HepG2 (cell line): Measurements from ENCODE around the gene MEAF6. TPM values are rescaled to one million over a fixed set of nuclear protein-coding genes. Genes with fewer than 3 reads are reported as not detected.

Experiments
- CBX1 ChIP-seq: IDR thresholded peaks from one replicate; pipeline ENCODE4 v1.6.1; 2016; ENCODE audit warnings: antibody characterized with exemption, low read depth
- HNF1A ChIP-seq, 2 experiments: sonication (generic) in 1 of 2; formaldehyde crosslinking in 1 of 2; IDR thresholded peaks; 2 replicates each; pipeline versions ENCODE4 v1.4.0 to v1.6.1; 2016 to 2020; ENCODE audit warnings: borderline replicate concordance in 1 of 2, low read depth in 1 of 2, mild to moderate bottlenecking in 1 of 2, missing genetic modification reagents in 1 of 2
- KLF16 ChIP-seq, 2 experiments: sonication (generic) in 1 of 2; formaldehyde crosslinking in 1 of 2; IDR thresholded peaks; 2 replicates each; pipeline versions ENCODE4 v1.6.1 to v1.8.0; 2016 to 2023; ENCODE audit warnings: missing genetic modification reagents in 2 of 2, missing compliant biosample characterization in 1 of 2
- NR2F6 ChIP-seq, 2 experiments: IDR thresholded peaks; 2 replicates each; pipeline ENCODE4 v1.6.1; 2016; ENCODE audit warnings: antibody characterized with exemption in 1 of 2, mild to moderate bottlenecking in 1 of 2
- PRDM10 ChIP-seq: sonication (generic); formaldehyde crosslinking; IDR thresholded peaks from 2 replicates; pipeline ENCODE4 v1.4.0; 2020; ENCODE audit warnings: low read depth, missing genetic modification reagents
- RXRB ChIP-seq: IDR thresholded peaks from 2 replicates; pipeline ENCODE4 v1.6.1; 2016; ENCODE audit warnings: borderline replicate concordance, missing genetic modification reagents, missing compliant biosample characterization
- ZNF350 ChIP-seq: sonication (generic); formaldehyde crosslinking; IDR thresholded peaks from 2 replicates; pipeline ENCODE4 v1.4.0; 2020; ENCODE audit warnings: mild to moderate bottlenecking, low read depth, missing genetic modification reagents, borderline replicate concordance
- polyA plus RNA-seq, 8 experiments: library from polyadenylated mRNA; depleted of rRNA in 3 of 8; stranded (reverse) in 7 of 8; unstranded in 1 of 8; fragments of >200 nt; fragmentation: Illumina TruSeq in 4 of 8; extraction: Trizol in 4 of 8; gene quantifications; 2 replicates each; pipeline versions ENCODE4 v1.2.1 to v1.2.3, GENCODE V29; 2011 to 2016; ENCODE audit warnings: low read depth in 4 of 8, missing spikeins in 1 of 8, mixed read lengths in 1 of 8; ENCODE audit not compliant: insufficient read depth in 1 of 8
- total RNA-seq, 5 experiments: library from RNA; depleted of rRNA; stranded (reverse); fragments of >200 nt; fragmentation: Illumina TruSeq; extraction: Trizol; gene quantifications; 2 replicates each; pipeline ENCODE4 v1.2.3, GENCODE V29; 2016; ENCODE audit warnings: low read depth in 1 of 5
- TF ChIP-seq, protein P1 (sequence below): IDR thresholded peaks from 2 replicates; pipeline ENCODE4 v1.6.1; 2016

The MEAF6 gene
- total and polyA plus RNA-seq, 2 of the 13 experiments (the other 11 are each of a cell fraction or from before 2014, with no cell fraction given): 29.5 to 45.6 TPM

DNA sequence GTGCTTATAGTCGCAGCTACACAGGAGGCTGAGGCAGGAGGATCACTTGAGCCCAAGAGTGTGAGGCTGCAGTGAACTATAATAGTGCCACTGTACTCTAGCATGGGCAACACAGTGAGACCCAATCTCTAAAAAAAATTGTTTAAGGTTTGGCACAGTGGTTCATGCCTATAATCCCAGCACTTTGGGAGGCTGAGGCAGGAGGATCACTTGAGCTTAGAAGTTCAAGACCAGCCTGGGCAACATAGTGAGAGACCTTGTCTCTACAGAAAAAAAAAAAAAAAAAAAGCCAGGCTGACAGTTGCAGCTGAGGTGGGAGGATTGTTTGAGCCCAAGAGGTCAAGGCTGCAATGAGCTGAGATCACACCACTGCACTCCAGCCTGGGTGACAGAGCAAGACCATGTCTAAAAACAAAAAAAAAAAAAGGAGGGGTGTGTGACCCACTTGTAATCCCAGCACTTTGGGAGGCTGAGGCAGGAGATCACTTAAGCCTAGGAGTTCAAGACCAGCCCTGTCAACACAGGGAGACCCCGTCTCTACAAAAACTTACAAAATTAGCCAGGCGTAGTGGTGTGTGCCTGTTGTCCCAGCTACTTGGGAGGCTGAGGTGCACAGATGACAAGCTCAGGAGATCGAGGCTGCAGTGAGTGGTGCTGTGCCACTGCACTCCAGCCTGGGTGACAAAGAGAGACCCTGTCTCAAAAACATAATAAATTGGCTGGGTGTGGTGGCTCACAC lies 18.0 kb upstream of the MEAF6 start (continued):
- 0 out of 2 replicates have a peak, but pooled peaks have one; percentile 8 for TF ChIP-seq HNF1A (IDR thresholded peaks at IDR 0.05; ENCODE audit: low read depth)
- peak; percentile 55; the same call in 1 of the 2 replicates for TF ChIP-seq HNF1A (CRISPR knock-in tag; IDR thresholded peaks at IDR 0.05; ENCODE audit: borderline replicate concordance)
- peak; percentile 61; the same call in 1 of the 2 replicates for TF ChIP-seq RXRB (CRISPR knock-in tag)
- TF ChIP-seq ZNF350 (CRISPR knock-in tag): peak; percentile 56; the same call in 1 of the 2 replicates
- TF ChIP-seq, protein P1, sequence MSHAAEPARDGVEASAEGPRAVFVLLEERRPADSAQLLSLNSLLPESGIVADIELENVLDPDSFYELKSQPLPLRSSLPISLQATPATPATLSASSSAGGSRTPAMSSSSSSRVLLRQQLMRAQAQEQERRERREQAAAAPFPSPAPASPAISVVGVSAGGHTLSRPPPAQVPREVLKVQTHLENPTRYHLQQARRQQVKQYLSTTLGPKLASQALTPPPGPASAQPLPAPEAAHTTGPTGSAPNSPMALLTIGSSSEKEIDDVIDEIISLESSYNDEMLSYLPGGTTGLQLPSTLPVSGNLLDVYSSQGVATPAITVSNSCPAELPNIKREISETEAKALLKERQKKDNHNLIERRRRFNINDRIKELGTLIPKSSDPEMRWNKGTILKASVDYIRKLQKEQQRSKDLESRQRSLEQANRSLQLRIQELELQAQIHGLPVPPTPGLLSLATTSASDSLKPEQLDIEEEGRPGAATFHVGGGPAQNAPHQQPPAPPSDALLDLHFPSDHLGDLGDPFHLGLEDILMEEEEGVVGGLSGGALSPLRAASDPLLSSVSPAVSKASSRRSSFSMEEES (CRISPR knock-in tag): 0 out of 2 replicates have a peak, but pooled peaks have one; percentile 28
- TF ChIP-seq NR2F6 (IDR thresholded peaks at IDR 0.05): peak; percentile 92
- peak; percentile 96 for TF ChIP-seq NR2F6 (CRISPR knock-in tag; IDR thresholded peaks at IDR 0.05)
- TF ChIP-seq CBX1: peak; percentile 29
- 0 out of 4 replicates have a peak, but pooled peaks of 1 of the 2 experiments have one; percentile 30 for TF ChIP-seq KLF16 (CRISPR knock-in tag; IDR thresholded peaks at IDR 0.05)
- TF ChIP-seq PRDM10 (CRISPR knock-in tag): peak; percentile 80
- TF ChIP-seq, all 625 proteins: peak for 99; not testable (repeated sequence) for 526
